ENCODE data around the gene GDF11. TPM values are rescaled to one million over a fixed set of nuclear protein-coding genes. Genes with fewer than 3 reads are reported as not detected.

The GDF11 gene
- total RNA-seq, result 5.4 and 10.7 TPM in 2 replicates

DNA sequence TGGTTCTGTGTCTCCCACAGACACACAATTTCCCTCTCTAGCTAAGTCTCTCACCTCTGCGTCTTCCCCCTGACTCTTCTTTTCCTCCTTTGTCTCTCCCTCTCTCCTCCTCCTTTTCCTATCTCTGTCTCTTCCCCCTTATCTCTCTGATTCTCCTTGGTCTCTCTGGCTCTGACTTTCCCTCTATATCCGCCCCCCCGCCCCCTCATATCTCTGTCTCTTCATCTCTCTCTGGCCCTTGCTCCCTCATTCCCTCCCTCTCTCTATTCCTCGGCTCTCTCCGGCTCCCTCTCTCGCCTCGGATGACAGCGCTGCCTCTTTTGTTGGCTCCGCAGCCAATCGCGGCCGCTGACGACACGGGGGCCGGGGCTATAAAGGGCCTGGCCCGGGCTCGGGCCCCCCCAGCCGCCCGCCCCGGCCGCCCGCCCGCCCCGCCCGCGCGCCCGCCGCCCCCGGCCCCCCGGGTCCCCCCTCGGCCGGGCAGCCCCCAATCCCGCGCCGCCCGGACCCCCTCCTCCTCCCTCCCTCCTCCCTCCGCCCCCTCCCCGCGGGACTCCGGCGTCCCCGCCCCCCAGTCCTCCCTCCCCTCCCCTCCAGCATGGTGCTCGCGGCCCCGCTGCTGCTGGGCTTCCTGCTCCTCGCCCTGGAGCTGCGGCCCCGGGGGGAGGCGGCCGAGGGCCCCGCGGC lies at the start of gene GDF11:
TSS of gene GDF11 (plus strand) at position 404 of the 687 bp plus-strand sequence. CDS start at position 599, 195 bp downstream.
- H3K4me3 ChIP-seq (ENCODE audit: low read depth, low read length), result peak within 1 kb of the TSS; percentile 84
- TF ChIP-seq, protein P1, sequence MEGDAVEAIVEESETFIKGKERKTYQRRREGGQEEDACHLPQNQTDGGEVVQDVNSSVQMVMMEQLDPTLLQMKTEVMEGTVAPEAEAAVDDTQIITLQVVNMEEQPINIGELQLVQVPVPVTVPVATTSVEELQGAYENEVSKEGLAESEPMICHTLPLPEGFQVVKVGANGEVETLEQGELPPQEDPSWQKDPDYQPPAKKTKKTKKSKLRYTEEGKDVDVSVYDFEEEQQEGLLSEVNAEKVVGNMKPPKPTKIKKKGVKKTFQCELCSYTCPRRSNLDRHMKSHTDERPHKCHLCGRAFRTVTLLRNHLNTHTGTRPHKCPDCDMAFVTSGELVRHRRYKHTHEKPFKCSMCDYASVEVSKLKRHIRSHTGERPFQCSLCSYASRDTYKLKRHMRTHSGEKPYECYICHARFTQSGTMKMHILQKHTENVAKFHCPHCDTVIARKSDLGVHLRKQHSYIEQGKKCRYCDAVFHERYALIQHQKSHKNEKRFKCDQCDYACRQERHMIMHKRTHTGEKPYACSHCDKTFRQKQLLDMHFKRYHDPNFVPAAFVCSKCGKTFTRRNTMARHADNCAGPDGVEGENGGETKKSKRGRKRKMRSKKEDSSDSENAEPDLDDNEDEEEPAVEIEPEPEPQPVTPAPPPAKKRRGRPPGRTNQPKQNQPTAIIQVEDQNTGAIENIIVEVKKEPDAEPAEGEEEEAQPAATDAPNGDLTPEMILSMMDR (IDR thresholded peaks at IDR 0.05; ENCODE audit: insufficient read depth, low read length, poor library complexity, severe bottlenecking), result no peak
- no peaks in the 10 kb centered on the region for H3K36me3 ChIP-seq (ENCODE audit: control insufficient read depth, insufficient read depth, low read length)
- H3K27me3 ChIP-seq (ENCODE audit: control insufficient read depth, insufficient read depth, low read length), result no peaks in the 10 kb centered on the region
- no peak for DNase-seq (ENCODE audit: low read depth)

DNA sequence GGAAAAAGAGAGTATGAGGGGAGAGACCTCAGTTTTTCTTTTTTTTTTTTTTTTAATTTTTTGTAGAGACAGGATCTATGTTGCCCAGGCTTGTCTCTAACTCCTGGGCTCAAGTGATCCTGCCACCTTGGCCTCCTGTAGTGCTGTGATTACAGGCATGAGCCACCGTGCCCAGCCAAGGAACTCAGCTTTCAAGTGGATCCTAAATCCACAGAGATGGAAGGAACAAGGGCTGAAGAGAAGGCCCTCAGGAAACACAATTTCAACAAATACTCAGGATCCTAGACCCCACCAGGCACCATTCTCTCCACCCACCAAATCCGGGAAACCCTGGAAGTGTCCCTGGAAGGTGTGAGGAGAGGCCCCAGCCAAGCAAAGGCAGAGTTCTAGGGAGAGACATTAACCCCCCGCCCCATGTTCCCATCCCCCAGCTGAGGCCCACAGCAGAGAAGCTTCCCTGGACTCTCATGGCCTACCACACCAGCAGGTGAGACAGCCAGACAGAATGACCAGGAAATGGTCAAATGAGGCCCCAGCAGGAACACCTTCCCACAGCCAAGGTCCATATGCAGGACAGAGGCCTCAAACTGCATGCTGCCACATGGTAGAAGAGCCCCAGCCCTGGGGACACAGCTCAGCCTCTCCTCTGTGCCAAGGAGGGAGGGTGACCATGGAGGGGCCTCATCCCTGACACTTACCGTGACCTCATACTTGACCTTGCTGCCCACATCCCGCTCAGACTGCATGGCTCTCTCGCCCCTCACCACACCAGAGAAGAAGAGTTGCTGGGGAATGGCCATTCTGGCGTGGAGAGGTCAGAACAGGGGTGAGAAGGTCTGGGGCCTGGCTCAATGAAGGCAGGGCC lies 49.4 kb upstream of the GDF11 start:
- H3K27me3 ChIP-seq (ENCODE audit: control insufficient read depth, insufficient read depth, low read length), result no peaks in the 10 kb centered on the region
- TF ChIP-seq, protein P1 (IDR thresholded peaks at IDR 0.05; ENCODE audit: insufficient read depth, low read length, poor library complexity, severe bottlenecking), result no peak
- H3K36me3 ChIP-seq (ENCODE audit: control insufficient read depth, insufficient read depth, low read length), result no peaks in the 10 kb centered on the region

GRCh38 chr12:55694188-55694515 lies 48.8 kb upstream of the GDF11 start:
- no peak for DNase-seq (ENCODE audit: low read depth)
- H3K36me3 ChIP-seq (ENCODE audit: control insufficient read depth, insufficient read depth, low read length), result no peaks in the 10 kb centered on the region
- TF ChIP-seq, protein P1 (IDR thresholded peaks at IDR 0.05; ENCODE audit: insufficient read depth, low read length, poor library complexity, severe bottlenecking), result no peak
- H3K27me3 ChIP-seq (ENCODE audit: control insufficient read depth, insufficient read depth, low read length), result no peaks in the 10 kb centered on the region
- no peak overlapping the region for H3K4me3 ChIP-seq (ENCODE audit: low read depth, low read length)

More for the DNA sequence above, 49.4 kb upstream of the GDF11 start:
- DNase-seq (ENCODE audit: low read depth), result no peak
- no peak overlapping the region for H3K4me3 ChIP-seq (ENCODE audit: low read depth, low read length)

- no peak overlapping the region for H3K4me3 ChIP-seq (ENCODE audit: low read depth, low read length)
- TF ChIP-seq, protein P1 (IDR thresholded peaks at IDR 0.05; ENCODE audit: insufficient read depth, low read length, poor library complexity, severe bottlenecking), result no peak
- H3K27me3 ChIP-seq (ENCODE audit: control insufficient read depth, insufficient read depth, low read length), result no peaks in the 10 kb centered on the region
- H3K36me3 ChIP-seq (ENCODE audit: control insufficient read depth, insufficient read depth, low read length), result no peaks in the 10 kb centered on the region
- no peak for DNase-seq (ENCODE audit: low read depth)
Measured at GRCh38 chr12:55694651-55695050, 48.3 kb upstream of the GDF11 start.

- Histone ChIP-seq H3K36me3 (ENCODE audit: control insufficient read depth, insufficient read depth, low read length) (no peaks in the 10 kb centered on the region), H3K27me3 (ENCODE audit: control insufficient read depth, insufficient read depth, low read length) (no peaks in the 10 kb centered on the region), H3K4me3 (ENCODE audit: low read depth, low read length) (no peak overlapping the region)
- no peak for DNase-seq (ENCODE audit: low read depth)
- TF ChIP-seq, protein P1 (IDR thresholded peaks at IDR 0.05; ENCODE audit: insufficient read depth, low read length, poor library complexity, severe bottlenecking), result no peak
Measured at GRCh38 chr12:55695349-55695748, 47.6 kb upstream of the GDF11 start.

Measured in kidney epithelial cell (primary cell).